GM18498 (cell line): ENCODE data around the gene XCR1.
"Not testable (repeated sequence)": the region's sequence is repeated elsewhere in the genome, so short reads cannot be mapped to it uniquely, and the experiment has no call there.

Experiments
- ATAC-seq: cut with Tn5 transposase; IDR thresholded peaks from one replicate; pipeline ENCODE4 v1.9.1; 2021; ENCODE audit warnings: mild to moderate bottlenecking, moderate library complexity; ENCODE audit not compliant: unreplicated experiment

XCR1 gene

GRCh38 chr3:46007280-46007679, 20.0 kb downstream of the XCR1 start:
- no peak for ATAC-seq

GRCh38 chr3:46006238-46007032, 20.8 kb downstream of the XCR1 start:
- ATAC-seq, result no peak

GRCh38 chr3:46003706-46004105, 23.6 kb downstream of the XCR1 start:
- ATAC-seq, result not testable (repeated sequence)

DNA sequence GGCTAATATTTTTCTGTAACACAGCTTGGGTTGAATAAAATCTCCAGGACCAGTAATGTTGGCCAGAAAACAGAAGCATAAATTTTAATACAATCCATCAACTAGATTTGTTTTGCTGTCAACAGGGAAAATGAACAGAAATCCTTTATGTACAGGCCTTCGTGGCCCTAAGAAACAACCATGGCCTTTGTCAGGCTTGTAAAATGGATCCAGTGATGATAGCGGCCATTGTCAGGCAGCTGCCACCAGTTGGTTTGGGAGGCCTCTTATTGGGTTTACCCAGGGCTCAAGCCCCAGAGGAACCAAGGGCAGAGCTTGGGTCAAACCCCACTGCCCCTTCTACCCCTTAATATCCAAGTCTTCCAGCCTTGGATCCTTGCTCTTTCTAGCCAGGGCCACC, 26.1 kb downstream of the XCR1 start:
- ATAC-seq, result no peak

GRCh38 chr3:45997942-45998341, 29.3 kb downstream of the XCR1 start:
- no peak for ATAC-seq

- ATAC-seq, result not testable (repeated sequence)
Observed at GRCh38 chr3:45997499-45997898, 29.8 kb downstream of the XCR1 start.

DNA sequence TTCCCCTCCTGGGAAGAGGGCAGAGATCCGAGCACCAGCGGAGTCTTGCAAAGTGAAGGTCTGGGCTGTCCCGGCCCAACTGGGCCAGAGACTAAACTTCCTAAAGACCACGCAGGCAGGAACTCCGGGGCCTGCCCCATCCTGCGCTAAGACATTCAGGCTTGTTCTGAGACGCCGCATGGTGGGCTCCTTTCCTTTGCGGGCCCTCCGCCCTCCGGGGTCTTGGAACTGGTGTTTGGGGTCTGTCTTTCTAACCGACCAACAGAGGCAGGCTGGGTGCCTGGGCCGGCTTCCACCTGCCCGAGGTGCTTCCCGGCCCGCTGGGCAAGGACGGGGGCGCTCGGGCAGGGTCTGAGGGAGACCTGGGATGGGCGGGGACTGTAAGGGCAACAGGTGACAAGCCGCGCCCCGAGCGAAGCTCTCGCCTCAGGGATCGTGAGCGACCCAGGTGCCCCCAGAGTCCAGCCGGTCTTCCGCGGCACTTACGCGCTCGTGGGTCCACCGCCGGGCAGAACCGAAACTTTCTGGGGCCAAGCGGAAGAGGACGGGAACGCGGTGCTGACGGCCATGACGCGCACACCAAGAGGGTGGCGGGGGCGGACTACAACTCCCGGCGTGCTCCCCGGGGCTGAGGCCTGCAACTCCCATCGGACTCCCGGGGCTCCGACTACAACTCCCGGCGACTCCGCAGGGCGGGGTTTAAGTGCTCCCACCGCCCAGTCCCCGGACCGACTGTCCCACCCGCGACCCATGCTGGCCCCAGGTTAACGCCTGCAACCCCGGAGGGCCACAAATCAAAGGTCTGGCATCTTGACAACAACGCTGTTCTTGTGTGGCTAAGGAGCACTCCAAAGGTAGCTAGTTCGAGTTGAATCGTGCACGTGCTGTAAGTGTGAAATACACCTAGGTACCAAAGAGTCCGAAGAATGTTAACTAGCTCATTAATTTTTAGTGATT, 31.8 kb downstream of the XCR1 start, which contains the start of gene FYCO1:
TSS of gene FYCO1 (minus strand) at position 589 of the 957 bp plus-strand sequence. CDS start 10,914 bp downstream, outside the sequence.
- peak; percentile 91 for ATAC-seq

DNA sequence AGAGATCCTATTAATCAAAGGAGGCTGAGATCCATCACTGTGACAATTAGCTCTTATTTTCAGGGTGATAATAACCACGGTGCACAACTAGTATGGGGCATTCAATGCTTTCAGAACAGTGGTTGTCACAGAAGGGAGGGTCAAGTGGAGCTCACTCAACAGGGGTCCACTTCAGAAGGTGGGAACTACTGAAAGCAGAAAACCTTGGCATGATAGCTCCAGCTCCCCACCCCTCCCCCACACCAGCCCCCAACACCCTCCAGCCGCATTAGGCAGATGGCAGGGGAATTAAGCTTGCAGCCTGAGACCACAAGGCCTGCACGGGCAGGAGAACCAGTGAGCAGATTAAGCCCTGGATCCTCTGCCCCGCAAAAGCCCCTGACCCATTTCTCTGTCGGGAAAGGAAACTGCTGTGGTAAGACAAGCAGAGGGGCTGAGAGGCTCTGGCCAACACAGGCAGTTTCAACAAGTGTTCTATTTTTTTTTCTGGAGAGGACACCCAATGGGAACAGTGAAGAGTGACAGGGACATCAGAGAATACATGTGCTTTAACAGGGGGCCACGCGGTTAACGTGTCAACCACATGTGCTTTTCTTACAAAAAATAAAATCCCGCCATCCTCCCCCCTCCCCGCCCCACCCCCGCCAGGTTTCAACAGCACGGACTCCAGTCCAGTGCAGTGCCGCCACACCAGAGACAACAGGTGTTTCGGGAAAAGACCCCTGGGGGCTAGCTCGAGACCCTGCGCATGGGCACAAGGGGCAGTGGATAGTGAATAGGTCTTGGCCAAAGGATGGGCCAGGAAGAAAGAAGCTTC, 32.7 kb downstream of the XCR1 start:
- peak; percentile 25 for ATAC-seq

DNA sequence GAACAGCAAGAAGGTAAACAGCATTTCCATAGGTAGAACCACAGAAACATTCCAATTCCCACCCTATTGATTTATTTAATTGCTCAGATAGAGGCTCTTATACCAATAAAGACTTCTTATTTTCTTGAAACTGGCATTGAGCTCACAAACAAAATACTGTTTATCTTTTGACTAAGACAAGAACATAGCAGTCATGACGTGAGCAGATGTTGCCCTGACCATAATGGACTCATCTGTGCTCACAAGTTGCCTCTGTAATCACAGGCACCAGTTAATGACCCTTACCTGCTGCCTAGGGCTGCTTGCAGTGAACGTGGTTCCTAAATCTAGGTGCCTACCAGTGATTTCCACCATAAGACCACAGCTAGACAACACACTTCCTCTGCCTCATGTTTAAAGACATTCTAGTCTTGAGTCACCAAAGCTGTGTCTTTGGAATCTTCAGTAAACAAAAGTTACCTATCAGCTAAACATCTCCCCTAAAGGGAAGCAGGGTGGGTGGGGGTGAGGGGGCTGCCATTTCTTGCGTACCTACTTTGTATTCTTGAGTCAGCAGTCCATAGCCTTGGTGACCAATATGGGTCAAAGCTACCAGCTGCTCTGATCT, 33.8 kb downstream of the XCR1 start:
- no peak for ATAC-seq

DNA sequence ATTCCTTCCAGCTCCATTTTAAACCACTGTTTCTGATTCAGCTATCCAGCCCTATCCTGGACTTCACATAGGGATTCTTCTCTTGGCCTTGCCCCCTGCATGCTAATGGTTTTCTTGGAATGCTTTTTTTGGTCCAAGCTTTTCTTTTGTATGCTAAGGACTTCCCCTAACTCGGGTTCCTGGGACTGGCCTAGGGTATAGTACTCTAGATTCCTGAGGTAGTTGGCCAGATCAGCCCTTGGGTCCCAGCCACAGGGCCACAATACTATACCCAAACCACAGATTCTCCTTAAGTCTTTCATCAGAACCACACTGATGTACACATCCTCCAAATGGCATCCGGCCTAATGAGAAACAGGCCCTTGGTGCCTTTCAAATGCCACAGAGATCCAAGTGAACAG, 34.5 kb downstream of the XCR1 start:
- no peak for ATAC-seq

DNA sequence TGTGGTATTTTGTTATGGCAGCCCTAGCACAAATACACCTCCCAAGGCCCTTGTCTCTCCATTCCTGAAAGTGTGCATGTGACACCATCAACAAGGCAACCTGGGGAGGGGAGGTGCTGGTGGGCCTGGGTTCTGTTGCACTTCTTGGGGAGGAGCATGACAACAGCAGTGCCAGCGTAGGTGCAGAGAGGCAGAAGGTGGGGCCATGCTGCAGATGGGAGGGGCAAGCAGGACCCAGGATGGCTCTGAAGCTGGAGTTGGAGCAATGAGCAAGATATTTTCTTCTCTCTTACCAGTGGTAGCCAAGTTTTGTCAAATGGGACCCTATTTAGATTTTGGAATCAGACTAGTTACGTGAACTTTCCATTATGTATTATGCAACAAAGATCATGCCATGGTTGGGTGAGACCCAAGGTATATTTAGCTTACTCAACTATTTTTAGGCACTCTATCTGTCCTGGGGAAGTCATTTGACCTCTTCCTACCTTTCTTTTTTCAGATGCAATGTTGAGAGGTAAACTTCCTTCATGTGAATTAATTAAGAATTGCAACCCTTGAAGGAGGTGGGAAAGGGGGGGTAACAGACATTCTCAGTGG, 35.1 kb downstream of the XCR1 start:
- no peak for ATAC-seq

GRCh38 chr3:45991341-45991740, 35.9 kb downstream of the XCR1 start:
- no peak for ATAC-seq

- ATAC-seq, result no peak
Observed at GRCh38 chr3:45990181-45990580, 37.1 kb downstream of the XCR1 start.

DNA sequence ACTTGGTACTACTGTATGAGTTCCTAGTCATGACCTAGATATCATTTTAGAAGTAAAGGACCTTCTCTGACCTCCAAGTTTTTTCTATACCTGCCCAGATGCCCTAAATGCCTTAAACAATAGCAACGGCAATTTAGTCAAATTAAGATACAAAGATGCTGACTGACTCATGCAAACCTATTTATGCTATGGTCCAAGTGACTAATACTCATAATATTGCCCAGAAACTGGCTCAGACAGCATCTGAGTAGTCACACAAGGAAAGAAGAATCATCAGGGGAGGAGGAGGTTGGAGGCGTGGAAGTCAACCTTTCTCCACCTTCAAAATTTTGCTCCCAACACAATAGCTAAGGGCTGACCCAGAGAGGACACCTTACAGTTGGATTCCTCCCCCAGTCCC, 38.5 kb downstream of the XCR1 start:
- no peak for ATAC-seq

DNA sequence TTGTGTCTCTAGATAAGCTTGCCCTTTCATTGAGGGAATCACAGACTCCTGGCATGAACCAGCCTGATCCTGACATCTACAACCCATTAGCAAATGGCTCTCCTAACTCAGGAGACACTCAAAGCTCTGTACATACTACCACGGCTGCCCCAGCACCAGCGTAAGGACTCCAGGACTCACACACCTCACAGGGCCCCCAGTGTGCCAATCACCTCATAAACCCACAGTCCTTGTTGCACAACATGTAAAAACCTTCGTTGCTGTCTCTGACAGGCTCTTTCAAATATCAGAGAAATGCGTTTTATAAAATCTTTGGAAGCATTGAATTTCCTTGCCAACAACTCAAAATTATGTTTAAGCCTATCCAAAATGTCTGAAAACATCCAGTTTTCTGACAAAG, 38.9 kb downstream of the XCR1 start:
- no peak for ATAC-seq

DNA sequence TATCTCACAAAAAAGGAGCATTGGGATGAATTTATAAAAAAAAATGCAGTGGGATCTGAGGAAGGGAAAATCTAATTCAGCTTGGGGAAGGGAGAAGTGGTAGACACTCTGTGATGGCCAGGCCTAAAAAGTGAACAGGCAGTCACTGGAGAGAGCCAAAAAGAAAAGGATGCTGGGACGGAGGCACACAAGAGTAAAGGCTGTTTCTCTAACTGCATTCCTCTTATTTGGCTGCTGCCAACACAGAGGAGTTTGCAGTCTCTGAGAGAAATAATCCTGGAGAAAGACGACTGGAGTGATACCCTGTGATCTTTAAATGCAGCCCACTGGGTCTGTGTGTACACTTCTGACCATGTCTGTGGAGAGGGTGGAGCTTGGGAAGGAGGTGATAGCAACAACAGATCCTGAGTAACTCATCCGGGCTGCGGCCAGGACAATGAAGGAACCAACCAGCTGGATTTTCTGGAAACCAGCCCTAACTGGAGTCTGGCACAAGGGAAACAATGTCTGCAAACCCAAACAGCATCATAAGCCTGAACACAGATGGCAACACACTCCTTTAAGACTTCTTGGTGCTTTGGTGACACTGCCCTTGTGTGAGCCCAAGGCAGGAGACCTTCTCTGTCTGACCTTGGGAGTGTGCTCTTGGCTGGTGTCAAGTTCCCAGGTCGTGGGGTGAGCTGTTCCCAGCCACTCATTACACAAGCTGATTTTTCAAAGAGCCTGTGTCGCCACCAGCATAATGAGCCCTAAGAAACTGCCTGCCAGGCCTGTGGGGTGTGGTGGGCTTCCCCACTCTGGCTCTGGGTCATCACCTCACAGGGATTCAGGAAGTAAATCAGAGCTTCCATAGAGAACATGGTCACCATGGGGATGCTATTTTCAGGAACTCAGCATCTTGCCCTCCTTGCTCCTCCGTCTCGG, 39.7 kb downstream of the XCR1 start:
- no peak for ATAC-seq

GRCh38 chr3:45986303-45986982, 40.8 kb downstream of the XCR1 start:
- ATAC-seq, result no peak

DNA sequence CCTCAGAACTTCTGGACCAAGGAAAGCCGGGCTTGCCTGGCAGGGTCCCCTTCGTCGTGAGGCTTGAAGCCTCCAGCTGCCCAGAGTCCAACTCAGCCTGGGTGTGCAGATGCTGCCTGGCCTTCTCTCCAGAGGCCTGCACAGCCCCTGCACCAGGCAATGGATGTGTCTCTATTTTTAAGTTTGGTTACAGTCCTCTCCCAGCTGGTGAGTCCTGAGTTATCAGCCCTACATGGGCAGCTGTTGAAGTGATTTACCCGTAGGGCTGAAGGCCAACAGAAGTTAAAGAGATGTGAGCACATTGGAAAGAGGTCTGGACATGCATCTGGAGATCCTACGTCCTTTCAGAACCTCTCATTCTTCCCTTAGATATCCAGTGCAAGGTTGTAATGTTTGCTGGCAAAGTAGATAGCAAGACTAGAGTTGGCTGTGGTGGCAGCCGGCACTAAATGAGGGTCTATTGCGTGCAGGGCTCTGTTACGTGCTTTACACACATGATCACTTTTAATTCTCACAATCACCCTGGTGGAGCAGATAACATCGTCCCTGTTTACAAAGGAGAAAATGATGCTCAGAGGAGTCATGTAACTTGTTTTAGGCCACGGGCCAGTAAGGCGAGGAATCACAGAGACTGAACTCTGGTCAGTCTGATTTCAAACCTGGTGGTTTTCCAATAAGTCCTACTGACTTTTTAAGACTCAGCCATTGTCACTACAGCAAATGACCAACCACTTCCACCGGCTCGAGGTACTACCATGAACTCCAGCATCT, 41.6 kb downstream of the XCR1 start:
- no peak for ATAC-seq
